Stimulated activated memory B cell treated with anti-CD40 and anti-IgM and Interleukin-4, amounts not matched to agents 10 μg/mL and 1 μg/mL and 100 μg/mL, for 72 hours (primary cell): Measurements from ENCODE around the gene DUXB.

ENCODE experiments used
- ATAC-seq: fragments of 150-1000 bp; cut with Tn5 transposase; 2 replicates; pipeline ENCODE4 v1.10.0; 2021
- H3K27ac Mint-ChIP-seq: one replicate; pipeline ENCODE4 v1.8.0; 2022; ENCODE audit warnings: mild to moderate bottlenecking, mixed read lengths
- H3K27me3 Mint-ChIP-seq: one replicate; pipeline ENCODE4 v1.8.0; 2022; ENCODE audit warnings: mixed read lengths
- H3K36me3 Mint-ChIP-seq: one replicate; pipeline ENCODE4 v1.8.0; 2022; ENCODE audit warnings: mixed read lengths
- H3K4me1 Mint-ChIP-seq: one replicate; pipeline ENCODE4 v1.8.0; 2022; ENCODE audit warnings: mixed read lengths
- H3K4me3 Mint-ChIP-seq: one replicate; pipeline ENCODE4 v1.8.0; 2022; ENCODE audit warnings: mild to moderate bottlenecking, moderate library complexity, mixed read lengths
- H3K9me3 Mint-ChIP-seq: one replicate; pipeline ENCODE4 v1.8.0; 2022; ENCODE audit warnings: mixed read lengths

DUXB gene

GRCh38 chr16:75701361-75701760, at the start of gene DUXB:
TSS of gene DUXB (minus strand) at chr16:75701461. CDS start at chr16:75701418, 43 bp downstream.
- Mint-ChIP-seq H3K4me1 (no peaks in the 10 kb centered on the region), H3K27ac (no peak within 1 kb of the TSS), H3K9me3 (no peaks in the 10 kb centered on the region), H3K4me3 (no peak within 1 kb of the TSS), H3K27me3 (no peaks in the 10 kb centered on the region), H3K36me3 (no peaks in the 10 kb centered on the region)
- no peak for ATAC-seq

- no peak for ATAC-seq
- no peaks in the 10 kb centered on the region for H3K9me3 Mint-ChIP-seq
- H3K36me3 Mint-ChIP-seq, result no peaks in the 10 kb centered on the region
- peaks cover 62% of the 10 kb centered on the region for H3K27me3 Mint-ChIP-seq
- H3K4me3 Mint-ChIP-seq, result no peak overlapping the region
- H3K27ac Mint-ChIP-seq, result no peak overlapping the region
- H3K4me1 Mint-ChIP-seq, result no peaks in the 10 kb centered on the region
These were observed 49.3 kb upstream of the DUXB start for GRCh38 chr16:75750528-75750927.

- Mint-ChIP-seq H3K4me3 (no peak overlapping the region), H3K27ac (no peak overlapping the region), H3K4me1 (no peaks in the 10 kb centered on the region), H3K36me3 (no peaks in the 10 kb centered on the region), H3K27me3 (peaks cover 52% of the 10 kb centered on the region), H3K9me3 (peaks cover 7% of the 10 kb centered on the region)
- ATAC-seq, result no peak
These were observed 45.1 kb upstream of the DUXB start for GRCh38 chr16:75746359-75746758.

- H3K4me1 Mint-ChIP-seq, result no peaks in the 10 kb centered on the region
- H3K27ac Mint-ChIP-seq, result no peak overlapping the region
- H3K36me3 Mint-ChIP-seq, result no peaks in the 10 kb centered on the region
- no peak for ATAC-seq
- H3K27me3 Mint-ChIP-seq, result peaks cover 47% of the 10 kb centered on the region
- no peak overlapping the region for H3K4me3 Mint-ChIP-seq
- H3K9me3 Mint-ChIP-seq, result peaks cover 7% of the 10 kb centered on the region
These were observed 44.6 kb upstream of the DUXB start for GRCh38 chr16:75745823-75746222.

GRCh38 chr16:75745242-75745641, 44.0 kb upstream of the DUXB start:
- H3K4me3 Mint-ChIP-seq, result no peak overlapping the region
- no peaks in the 10 kb centered on the region for H3K4me1 Mint-ChIP-seq
- peaks cover 43% of the 10 kb centered on the region for H3K27me3 Mint-ChIP-seq
- H3K9me3 Mint-ChIP-seq, result peaks cover 7% of the 10 kb centered on the region
- ATAC-seq, result no peak
- no peaks in the 10 kb centered on the region for H3K36me3 Mint-ChIP-seq
- H3K27ac Mint-ChIP-seq, result no peak overlapping the region

GRCh38 chr16:75742424-75743047, 41.3 kb upstream of the DUXB start:
- peaks cover 19% of the 10 kb centered on the region for H3K27me3 Mint-ChIP-seq
- no peak overlapping the region for H3K4me3 Mint-ChIP-seq
- no peak overlapping the region for H3K27ac Mint-ChIP-seq
- H3K4me1 Mint-ChIP-seq, result no peaks in the 10 kb centered on the region
- peaks cover 7% of the 10 kb centered on the region for H3K9me3 Mint-ChIP-seq
- peaks cover 4% of the 10 kb centered on the region for H3K36me3 Mint-ChIP-seq
- no peak for ATAC-seq

- H3K36me3 Mint-ChIP-seq, result no peaks in the 10 kb centered on the region
- H3K4me3 Mint-ChIP-seq, result no peak overlapping the region
- no peak for ATAC-seq
- H3K4me1 Mint-ChIP-seq, result no peaks in the 10 kb centered on the region
- H3K27ac Mint-ChIP-seq, result no peak overlapping the region
- H3K9me3 Mint-ChIP-seq, result no peaks in the 10 kb centered on the region
- H3K27me3 Mint-ChIP-seq, result no peaks in the 10 kb centered on the region
These were observed 32.3 kb upstream of the DUXB start for GRCh38 chr16:75733305-75734211.

GRCh38 chr16:75732871-75733270, 31.6 kb upstream of the DUXB start:
- H3K27me3 Mint-ChIP-seq, result no peaks in the 10 kb centered on the region
- H3K27ac Mint-ChIP-seq, result no peak overlapping the region
- no peaks in the 10 kb centered on the region for H3K36me3 Mint-ChIP-seq
- no peaks in the 10 kb centered on the region for H3K4me1 Mint-ChIP-seq
- no peak overlapping the region for H3K4me3 Mint-ChIP-seq
- ATAC-seq, result no peak
- no peaks in the 10 kb centered on the region for H3K9me3 Mint-ChIP-seq

GRCh38 chr16:75727221-75727620, 26.0 kb upstream of the DUXB start:
- no peaks in the 10 kb centered on the region for H3K27me3 Mint-ChIP-seq

GRCh38 chr16:75726390-75726789, 25.1 kb upstream of the DUXB start, which contains the start of gene CPHXL:
TSS of gene CPHXL (minus strand) at chr16:75726490. CDS start at chr16:75726442, 48 bp downstream.
- ATAC-seq, result no peak
- no peaks in the 10 kb centered on the region for H3K4me1 Mint-ChIP-seq
- no peaks in the 10 kb centered on the region for H3K27me3 Mint-ChIP-seq
- H3K27ac Mint-ChIP-seq, result no peak within 1 kb of the TSS
- no peak within 1 kb of the TSS for H3K4me3 Mint-ChIP-seq
- H3K9me3 Mint-ChIP-seq, result no peaks in the 10 kb centered on the region
- H3K36me3 Mint-ChIP-seq, result no peaks in the 10 kb centered on the region

More at GRCh38 chr16:75727221-75727620, 26.0 kb upstream of the DUXB start:
- Mint-ChIP-seq H3K36me3 (no peaks in the 10 kb centered on the region), H3K4me3 (no peak overlapping the region), H3K4me1 (no peaks in the 10 kb centered on the region), H3K27ac (no peak overlapping the region), H3K9me3 (no peaks in the 10 kb centered on the region)
- no peak for ATAC-seq

GRCh38 chr16:75718452-75718851, 17.2 kb upstream of the DUXB start:
- no peak overlapping the region for H3K4me3 Mint-ChIP-seq
- H3K9me3 Mint-ChIP-seq, result peaks cover 3% of the 10 kb centered on the region
- no peaks in the 10 kb centered on the region for H3K4me1 Mint-ChIP-seq
- H3K27ac Mint-ChIP-seq, result no peak overlapping the region
- peaks cover 35% of the 10 kb centered on the region for H3K27me3 Mint-ChIP-seq
- no peak for ATAC-seq
- no peaks in the 10 kb centered on the region for H3K36me3 Mint-ChIP-seq

GRCh38 chr16:75714661-75715060, 13.4 kb upstream of the DUXB start:
- Mint-ChIP-seq H3K4me1 (no peaks in the 10 kb centered on the region), H3K9me3 (peaks cover 11% of the 10 kb centered on the region), H3K4me3 (no peak overlapping the region), H3K27ac (no peak overlapping the region), H3K36me3 (no peaks in the 10 kb centered on the region), H3K27me3 (peaks cover 35% of the 10 kb centered on the region)
- ATAC-seq, result no peak

- no peaks in the 10 kb centered on the region for H3K4me1 Mint-ChIP-seq
- H3K9me3 Mint-ChIP-seq, result peaks cover 11% of the 10 kb centered on the region
- no peak overlapping the region for H3K4me3 Mint-ChIP-seq
- H3K27me3 Mint-ChIP-seq, result peaks cover 14% of the 10 kb centered on the region
- H3K36me3 Mint-ChIP-seq, result no peaks in the 10 kb centered on the region
- H3K27ac Mint-ChIP-seq, result no peak overlapping the region
- ATAC-seq, result no peak
These were observed 9.1 kb upstream of the DUXB start for GRCh38 chr16:75710344-75710743.

- peaks cover under 1% of the 10 kb centered on the region for H3K9me3 Mint-ChIP-seq
- no peaks in the 10 kb centered on the region for H3K4me1 Mint-ChIP-seq
- no peak for ATAC-seq
- H3K4me3 Mint-ChIP-seq, result no peak overlapping the region
- H3K36me3 Mint-ChIP-seq, result no peaks in the 10 kb centered on the region
- H3K27me3 Mint-ChIP-seq, result no peaks in the 10 kb centered on the region
- no peak overlapping the region for H3K27ac Mint-ChIP-seq
These were observed 2.0 kb upstream of the DUXB start for GRCh38 chr16:75703306-75703705.

GRCh38 chr16:75702242-75702641, 981 bp upstream of the DUXB start:
- no peak overlapping the region for H3K4me3 Mint-ChIP-seq
- no peaks in the 10 kb centered on the region for H3K4me1 Mint-ChIP-seq
- H3K36me3 Mint-ChIP-seq, result no peaks in the 10 kb centered on the region
- H3K27ac Mint-ChIP-seq, result no peak overlapping the region
- ATAC-seq, result no peak
- H3K9me3 Mint-ChIP-seq, result no peaks in the 10 kb centered on the region
- H3K27me3 Mint-ChIP-seq, result no peaks in the 10 kb centered on the region

- H3K36me3 Mint-ChIP-seq, result no peaks in the 10 kb centered on the region
- H3K4me1 Mint-ChIP-seq, result no peaks in the 10 kb centered on the region
- no peak for ATAC-seq
- H3K4me3 Mint-ChIP-seq, result no peak overlapping the region
- H3K9me3 Mint-ChIP-seq, result no peaks in the 10 kb centered on the region
- H3K27ac Mint-ChIP-seq, result no peak overlapping the region
- H3K27me3 Mint-ChIP-seq, result no peaks in the 10 kb centered on the region
These were observed 3.7 kb downstream of the DUXB start for GRCh38 chr16:75697571-75697970.
